ENCODE data around the gene RALGAPA2.

The RALGAPA2 gene

DNA sequence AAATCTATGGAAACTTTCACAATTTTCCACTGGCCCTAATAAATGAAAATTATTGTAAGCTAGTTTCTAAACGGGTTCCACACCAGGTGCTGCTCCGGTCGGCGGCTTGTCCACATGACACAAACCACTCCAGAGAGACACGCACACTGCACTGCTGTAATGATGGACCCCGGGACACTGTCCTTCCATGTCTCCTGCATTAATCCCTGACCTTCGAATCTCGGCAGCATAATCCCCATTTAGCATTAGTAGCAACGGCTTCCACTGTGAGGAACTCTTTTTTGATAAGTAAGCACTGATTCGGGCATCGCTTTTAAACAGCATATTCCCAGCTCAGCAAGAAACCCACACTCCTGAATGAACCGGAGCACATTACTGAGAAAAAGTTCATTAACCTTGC lies 301.0 kb downstream of the RALGAPA2 start:
- ChIA-PET CTCF (interaction anchor here (1.2 kb wide), 1 partner anchor 41 kb away, joined by 3 read pairs; no protein-coding TSS in a partner anchor), POLR2A (no interaction called here)
- no peak overlapping the region for H3K4me3 ChIP-seq (ENCODE audit: low read depth, low read length)
- no peak for DNase-seq (ENCODE audit: low read depth, low spot score)
- TF ChIP-seq, protein P1, sequence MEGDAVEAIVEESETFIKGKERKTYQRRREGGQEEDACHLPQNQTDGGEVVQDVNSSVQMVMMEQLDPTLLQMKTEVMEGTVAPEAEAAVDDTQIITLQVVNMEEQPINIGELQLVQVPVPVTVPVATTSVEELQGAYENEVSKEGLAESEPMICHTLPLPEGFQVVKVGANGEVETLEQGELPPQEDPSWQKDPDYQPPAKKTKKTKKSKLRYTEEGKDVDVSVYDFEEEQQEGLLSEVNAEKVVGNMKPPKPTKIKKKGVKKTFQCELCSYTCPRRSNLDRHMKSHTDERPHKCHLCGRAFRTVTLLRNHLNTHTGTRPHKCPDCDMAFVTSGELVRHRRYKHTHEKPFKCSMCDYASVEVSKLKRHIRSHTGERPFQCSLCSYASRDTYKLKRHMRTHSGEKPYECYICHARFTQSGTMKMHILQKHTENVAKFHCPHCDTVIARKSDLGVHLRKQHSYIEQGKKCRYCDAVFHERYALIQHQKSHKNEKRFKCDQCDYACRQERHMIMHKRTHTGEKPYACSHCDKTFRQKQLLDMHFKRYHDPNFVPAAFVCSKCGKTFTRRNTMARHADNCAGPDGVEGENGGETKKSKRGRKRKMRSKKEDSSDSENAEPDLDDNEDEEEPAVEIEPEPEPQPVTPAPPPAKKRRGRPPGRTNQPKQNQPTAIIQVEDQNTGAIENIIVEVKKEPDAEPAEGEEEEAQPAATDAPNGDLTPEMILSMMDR (IDR thresholded peaks at IDR 0.05; ENCODE audit: insufficient read depth, low read length, missing control alignments), result no peak

DNA sequence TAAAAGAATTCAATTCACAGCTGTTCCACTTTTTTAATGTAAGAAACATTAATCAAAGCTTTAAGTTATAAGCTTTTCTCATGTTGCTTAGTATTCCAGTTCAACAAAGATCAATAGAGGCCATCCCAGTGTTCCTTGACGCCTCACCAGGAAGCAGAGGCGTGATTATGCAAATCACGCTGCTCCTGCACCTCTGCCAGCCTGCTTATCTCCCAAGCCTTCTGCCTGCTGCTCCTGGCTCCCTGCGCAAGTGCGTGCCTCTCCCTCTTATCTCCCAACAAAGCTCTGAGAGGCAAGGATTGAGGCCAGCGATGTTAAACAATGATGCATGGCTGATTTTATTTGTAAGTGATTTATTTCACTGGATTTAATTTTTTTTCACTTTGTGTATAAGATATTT lies 301.8 kb downstream of the RALGAPA2 start:
- ChIA-PET CTCF (interaction anchor here (1.2 kb wide), 1 partner anchor 41 kb away, joined by 3 read pairs; no protein-coding TSS in a partner anchor), POLR2A (no interaction called here)
- TF ChIP-seq, protein P1 (IDR thresholded peaks at IDR 0.05; ENCODE audit: insufficient read depth, low read length, missing control alignments), result no peak
- DNase-seq (ENCODE audit: low read depth, low spot score), result no peak
- no peak overlapping the region for H3K4me3 ChIP-seq (ENCODE audit: low read depth, low read length)

DNA sequence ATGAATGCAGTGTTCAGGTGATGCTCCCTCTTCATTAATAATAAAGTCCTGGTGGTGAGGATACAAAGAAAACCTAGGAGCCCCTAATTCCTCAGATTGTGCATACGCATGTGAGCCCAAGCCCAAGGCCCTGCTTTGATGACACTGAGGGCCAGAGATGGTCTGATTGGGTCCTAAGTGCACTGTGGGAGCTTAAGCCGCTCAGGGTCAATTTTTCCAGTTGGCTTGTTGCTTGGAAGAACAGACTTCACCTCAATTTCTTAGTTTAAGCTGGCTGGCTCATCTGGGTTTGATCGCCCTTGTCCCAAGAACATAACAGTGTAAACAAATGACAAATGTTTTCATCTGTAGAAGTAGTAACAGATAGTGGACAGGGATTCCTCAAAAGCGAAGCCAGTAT lies 303.1 kb downstream of the RALGAPA2 start:
- DNase-seq (ENCODE audit: low read depth, low spot score), result no peak
- ChIA-PET POLR2A (no interaction called here), CTCF (no interaction called here)
- no peak overlapping the region for H3K4me3 ChIP-seq (ENCODE audit: low read depth, low read length)
- TF ChIP-seq, protein P1 (IDR thresholded peaks at IDR 0.05; ENCODE audit: insufficient read depth, low read length, missing control alignments), result no peak

DNA sequence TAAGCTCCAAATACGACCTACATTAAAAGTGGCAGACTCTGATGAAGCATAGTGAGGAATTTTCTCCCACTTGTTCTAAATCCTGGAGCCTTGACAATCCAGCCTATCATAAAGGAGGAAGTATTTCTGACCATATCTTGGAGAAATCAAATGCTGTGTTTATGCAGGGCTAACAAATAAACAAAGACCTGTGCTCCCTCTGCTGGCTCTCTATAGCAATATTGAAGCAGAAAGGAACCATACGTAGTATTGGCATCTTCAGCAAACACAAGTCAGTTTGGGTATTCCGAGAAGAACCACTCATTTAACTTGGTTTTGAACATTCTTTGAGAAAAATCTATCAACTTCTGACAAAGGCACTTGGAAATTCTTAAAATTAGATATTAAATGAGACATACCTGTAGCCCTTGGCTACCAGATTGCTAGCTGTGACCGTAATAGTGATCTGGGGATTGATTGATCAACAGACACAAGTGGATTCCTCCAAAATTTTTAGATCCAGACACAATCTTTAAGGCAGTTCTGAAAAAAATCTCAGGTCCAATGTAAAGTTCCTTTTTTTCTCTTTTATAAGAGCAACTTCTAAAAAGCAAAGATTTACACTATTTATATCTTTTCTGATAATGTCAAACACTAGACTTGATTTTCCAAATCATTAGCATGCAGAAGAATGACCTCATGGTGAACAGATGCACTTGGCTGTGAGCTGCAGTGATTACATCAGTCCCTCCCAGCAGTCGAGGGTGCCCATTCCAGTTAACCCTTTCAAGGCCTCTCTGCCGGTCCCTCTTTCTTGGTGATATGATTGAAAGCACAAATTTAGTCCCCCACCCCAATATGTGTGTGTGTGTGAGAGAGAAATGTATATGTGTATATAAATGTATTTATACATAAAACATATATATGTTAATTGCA lies 304.3 kb downstream of the RALGAPA2 start:
- no peak overlapping the region for H3K4me3 ChIP-seq (ENCODE audit: low read depth, low read length)
- no peak for DNase-seq (ENCODE audit: low read depth, low spot score)
- TF ChIP-seq, protein P1 (IDR thresholded peaks at IDR 0.05; ENCODE audit: insufficient read depth, low read length, missing control alignments), result peak; percentile 8
- ChIA-PET POLR2A (no interaction called here), CTCF (interaction anchor here (1.1 to 1.4 kb wide), 3 partner anchors 8 to 185 kb away, joined by 3 to 4 read pairs (median 3); no protein-coding TSS in a partner anchor)

DNA sequence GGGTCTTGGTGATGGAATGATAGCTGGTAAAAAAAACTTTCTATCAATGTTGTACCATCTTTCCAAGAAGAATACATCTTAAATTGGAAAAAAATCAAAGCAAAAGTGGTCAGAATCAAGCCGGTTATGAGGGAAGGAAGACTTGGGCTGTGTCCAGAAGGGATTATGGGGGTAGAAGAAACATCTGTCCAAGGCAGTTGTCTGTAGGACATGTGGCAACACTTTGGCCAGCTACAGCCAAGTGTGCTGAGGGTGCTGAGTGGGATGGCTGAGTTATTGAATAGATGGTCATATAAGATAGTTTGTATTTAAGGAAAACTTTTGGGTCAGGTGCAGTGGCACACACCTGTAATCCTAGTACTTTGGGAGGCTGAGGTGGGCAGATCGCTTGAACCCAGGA lies 306.1 kb downstream of the RALGAPA2 start:
- TF ChIP-seq, protein P1 (IDR thresholded peaks at IDR 0.05; ENCODE audit: insufficient read depth, low read length, missing control alignments), result no peak
- DNase-seq (ENCODE audit: low read depth, low spot score), result no peak
- no peak overlapping the region for H3K4me3 ChIP-seq (ENCODE audit: low read depth, low read length)
- POLR2A ChIA-PET, result no interaction called here
- CTCF ChIA-PET, result no interaction called here

DNA sequence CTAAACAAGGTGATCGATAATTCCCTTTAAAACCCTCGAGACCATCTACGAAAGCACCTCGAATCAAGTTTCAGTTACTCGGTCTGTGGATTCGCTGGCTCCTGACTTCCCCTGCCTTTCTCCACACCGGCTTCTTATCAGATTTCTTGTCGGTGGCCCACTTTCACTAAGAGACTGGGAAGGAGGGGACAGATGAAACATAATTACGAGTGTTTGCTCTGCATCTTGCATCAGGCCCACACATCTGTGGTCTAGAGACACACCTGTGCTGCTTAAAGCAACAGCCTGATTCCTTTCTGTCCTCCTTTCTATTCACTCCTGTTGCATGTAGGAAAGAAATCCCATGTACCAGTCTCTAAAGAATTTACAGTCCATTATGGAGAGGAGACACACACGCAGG lies 306.8 kb downstream of the RALGAPA2 start:
- TF ChIP-seq, protein P1 (IDR thresholded peaks at IDR 0.05; ENCODE audit: insufficient read depth, low read length, missing control alignments), result no peak
- no peak overlapping the region for H3K4me3 ChIP-seq (ENCODE audit: low read depth, low read length)
- CTCF ChIA-PET, result no interaction called here
- DNase-seq (ENCODE audit: low read depth, low spot score), result no peak
- POLR2A ChIA-PET, result no interaction called here

All from AG04449 (cell line).